T-cell (primary cell): ENCODE results near the gene ACP6. TPM values are rescaled to one million over a fixed set of nuclear protein-coding genes. Genes with fewer than 3 reads are reported as not detected.

Experiments used
- ATAC-seq, 4 experiments: fragments of 200-7000 bp in 3 of 4; fragments of 150-1000 bp in 1 of 4; cut with Tn5 transposase; replicated peaks in 1 of 4; 1 replicate in 3 of 4; 2 replicates in 1 of 4; pipeline ENCODE4 v1.10.0; 2021; ENCODE audit warnings: moderate library complexity in 3 of 4, mild to moderate bottlenecking in 2 of 4, moderate number of reproducible peaks in 1 of 4
- CTCF ChIA-PET, 2 donors: fragments of 300-600 bp; sonication (Branson Sonifier 250); formaldehyde crosslinking; loops; one replicate each; lab custom pipeline; 2022; ENCODE audit warnings: antibody characterized with exemption in 2 of 2; lab: Charles Lee
- POLR2A ChIA-PET, 2 donors: fragments of 300-600 bp; sonication (Branson Sonifier 250); formaldehyde crosslinking; loops; one replicate each; lab custom pipeline; 2022; ENCODE audit warnings: antibody characterized with exemption in 2 of 2; lab: Charles Lee
- DNase-seq, 35 experiments: peaks; one replicate each; pipeline versions ENCODE4 v3.0.0 to v3.0.0-alpha.2; 2013 to 2023
- H3K27ac ChIP-seq: one replicate; pipeline ENCODE4 v1.5.1; 2013; ENCODE audit warnings: low read length
- H3K27me3 ChIP-seq, 2 experiments: replicated peaks in 1 of 2; 1 replicate in 1 of 2; 2 replicates in 1 of 2; pipeline versions ENCODE4 v1.6.1 to v1.7.0; 2013; ENCODE audit warnings: low read length in 1 of 2, mixed read lengths in 1 of 2; ENCODE audit not compliant: control insufficient read depth in 2 of 2, insufficient read depth in 2 of 2; ENCODE audit errors: extremely low read depth in 1 of 2
- H3K36me3 ChIP-seq, 2 donors: 1 replicate in 1 of 2; 2 replicates in 1 of 2; pipeline versions ENCODE4 v1.6.1 to v1.7.0; 2013; ENCODE audit warnings: low read length in 1 of 2; ENCODE audit not compliant: control insufficient read depth in 2 of 2, insufficient read depth in 1 of 2; ENCODE audit errors: extremely low read depth in 1 of 2
- H3K4me1 ChIP-seq, 2 experiments: 1 replicate in 1 of 2; 2 replicates in 1 of 2; pipeline versions ENCODE4 v1.6.1 to v1.7.0; 2013; ENCODE audit warnings: low read length in 2 of 2, mixed read lengths in 1 of 2; ENCODE audit not compliant: insufficient read depth in 2 of 2, control insufficient read depth in 1 of 2; ENCODE audit errors: extremely low read depth in 1 of 2
- H3K4me3 ChIP-seq, 2 donors: 1 replicate in 1 of 2; 2 replicates in 1 of 2; pipeline versions ENCODE4 v1.5.1 to v1.7.0; 2013; ENCODE audit warnings: mild to moderate bottlenecking in 2 of 2, low read length in 1 of 2, moderate library complexity in 1 of 2; ENCODE audit not compliant: control insufficient read depth in 1 of 2; ENCODE audit errors: extremely low read depth in 1 of 2
- H3K9me3 ChIP-seq: 2 replicates; pipeline ENCODE4 v1.7.0; 2013
- H3K27ac Mint-ChIP-seq, 2 donors: one replicate each; pipeline ENCODE4 v1.8.0; 2020 to 2021; ENCODE audit warnings: mild to moderate bottlenecking in 2 of 2, mixed read lengths in 2 of 2
- H3K27me3 Mint-ChIP-seq, 2 donors: one replicate each; pipeline ENCODE4 v1.8.0; 2021 to 2022; ENCODE audit warnings: mixed read lengths in 2 of 2
- H3K36me3 Mint-ChIP-seq: one replicate; pipeline ENCODE4 v1.8.0; 2021; ENCODE audit warnings: mixed read lengths
- H3K4me1 Mint-ChIP-seq, 3 donors: one replicate each; pipeline ENCODE4 v1.8.0; 2020 to 2022; ENCODE audit warnings: mixed read lengths in 3 of 3, mild to moderate bottlenecking in 1 of 3
- H3K4me3 Mint-ChIP-seq, 3 donors: one replicate each; pipeline ENCODE4 v1.8.0; 2020 to 2022; ENCODE audit warnings: mild to moderate bottlenecking in 3 of 3, mixed read lengths in 3 of 3, moderate library complexity in 3 of 3
- H3K9me3 Mint-ChIP-seq, 3 donors: one replicate each; pipeline ENCODE4 v1.8.0; 2020 to 2022; ENCODE audit warnings: mixed read lengths in 3 of 3
- WGBS: methylation state at CpG from one replicate; pipeline ENCODE4 v1.1.5; 2013; ENCODE audit warnings: missing lambda C conversion rate; ENCODE audit not compliant: insufficient coverage; 5-methylcytosine and 5-hydroxymethylcytosine counted together
- total RNA-seq, 35 experiments: library from RNA in 6 of 35; stranded (reverse) in 6 of 35; fragments of 120-200 nt in 1 of 35; gene quantifications; one replicate each; pipeline versions ENCODE4 v1.2.1 to v1.2.4 and lab custom pipeline; 2013 to 2026

The ACP6 gene
- total RNA-seq, 5 donors from 2014 or later (not counting 1 experiment from before 2014, with no cell fraction given) = 10.0 to 21.5 (median 19.4) TPM

DNA sequence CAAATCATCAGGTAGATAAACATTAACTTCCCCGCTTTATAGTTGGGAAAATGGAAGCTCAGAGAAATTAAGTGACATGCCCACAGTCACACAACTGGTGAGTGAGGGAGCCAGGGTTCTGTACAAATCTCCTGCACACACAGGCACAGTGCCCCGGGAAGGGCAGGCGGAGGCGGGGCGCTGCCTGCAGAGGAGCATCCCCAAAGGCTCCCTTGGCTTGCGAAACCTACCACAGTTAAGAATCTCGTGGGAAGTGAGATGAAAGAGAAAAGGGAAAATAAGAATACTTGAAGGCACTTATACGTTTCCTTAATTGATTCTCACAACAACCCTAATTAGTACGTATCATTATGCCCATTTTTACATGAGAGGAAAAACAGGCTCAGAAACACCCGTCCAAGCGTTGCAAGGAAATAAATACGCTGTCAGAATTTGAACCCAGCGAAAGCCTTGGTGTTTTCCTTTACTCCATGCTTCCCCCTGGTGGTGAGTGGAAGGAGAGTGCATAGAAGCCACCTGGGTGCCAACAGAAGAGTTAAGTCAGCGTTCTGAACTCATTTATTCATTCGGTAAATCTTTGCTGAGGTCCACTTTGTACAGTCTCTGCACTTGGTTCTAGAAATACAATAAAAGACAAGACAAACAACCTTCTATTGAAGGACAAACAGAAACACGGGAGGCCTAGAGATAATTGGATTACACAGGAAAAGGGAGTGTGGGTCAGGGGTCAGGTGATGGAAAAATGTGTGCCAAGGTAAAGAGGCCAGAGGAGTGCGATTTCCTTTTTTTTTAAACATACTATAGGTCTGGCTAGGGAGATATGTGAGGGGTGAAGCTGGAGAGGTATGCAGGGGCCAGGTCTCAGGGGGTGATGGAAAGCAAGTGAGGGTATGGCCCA is 28.4 kb downstream of the ACP6 start:
- Mint-ChIP-seq H3K27me3 (no peaks in the 10 kb centered on the region), H3K4me3 (no peak overlapping the region), H3K36me3 (peaks cover 28% of the 10 kb centered on the region), H3K27ac (peak overlapping the region; percentile 49 to 73), H3K9me3 (no peaks in the 10 kb centered on the region), H3K4me1 (peaks cover 29 to 43% (median 40%) of the 10 kb centered on the region in 3 donors)
- Histone ChIP-seq H3K27me3 (no peaks in the 10 kb centered on the region), H3K9me3 (no peaks in the 10 kb centered on the region), H3K27ac (no peak overlapping the region), H3K4me1 (peaks cover 9 to 23% of the 10 kb centered on the region in 2 experiments), H3K4me3 (no peak overlapping the region), H3K36me3 (peaks cover 0 to 10% of the 10 kb centered on the region in 2 donors)
- no CpG with 5 or more reads among the region's 17 CpGs for WGBS
- DNase-seq (peak in 30 of 35 experiments; percentile 14 to 80 (median 40)), ATAC-seq (peak in 2 of 4 experiments; percentile 33 to 43)
- POLR2A ChIA-PET = interaction anchor here in 1 of 2 donors (0.5 kb wide), 1 partner anchor 172 kb away, joined by 3 read pairs; no protein-coding TSS in a partner anchor
- CTCF ChIA-PET = interaction anchor here (0.8 to 1.8 kb wide), 7 partner anchors 8 to 251 kb away, joined by 3 to 5 read pairs (median 3); no protein-coding TSS in a partner anchor

DNA sequence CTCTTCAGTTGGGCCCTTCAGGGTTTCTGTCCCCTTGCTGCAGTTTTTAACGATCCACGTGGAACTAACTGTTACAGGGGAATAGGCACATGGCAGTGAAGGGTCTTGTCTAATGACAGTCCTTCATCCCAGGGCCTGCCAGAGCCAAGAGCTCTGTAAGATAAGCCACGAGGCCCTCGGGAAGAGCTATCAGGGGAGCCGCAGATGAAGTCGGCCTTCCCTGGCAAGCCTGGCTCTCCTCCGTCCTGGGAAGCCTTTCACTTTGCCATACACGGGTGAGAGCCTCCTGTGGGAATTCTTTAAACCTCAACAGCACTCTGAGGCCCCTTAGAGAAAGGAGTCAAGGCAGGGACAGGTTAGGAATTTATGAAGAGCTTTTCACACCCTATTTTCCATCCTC is 29.0 kb downstream of the ACP6 start:
- no peaks in the 10 kb centered on the region for H3K27me3 ChIP-seq
- Mint-ChIP-seq H3K27me3 (no peaks in the 10 kb centered on the region), H3K4me1 (peaks cover 23 to 36% (median 33%) of the 10 kb centered on the region in 3 donors), H3K9me3 (no peaks in the 10 kb centered on the region), H3K36me3 (peaks cover 28% of the 10 kb centered on the region), H3K4me3 (no peak overlapping the region), H3K27ac (no peak overlapping the region)
- CTCF ChIA-PET = interaction anchor here (0.8 to 1.2 kb wide), 7 partner anchors 11 to 252 kb away, joined by 3 to 4 read pairs (median 3); partner anchors contain the start of gene BCL9 (in 1 of the 2)
- ATAC-seq = no peak
- POLR2A ChIA-PET = interaction anchor here in 1 of 2 donors (0.5 kb wide), 1 partner anchor 171 kb away, joined by 3 read pairs; no protein-coding TSS in a partner anchor
- 89% methylated on average over 4 of the region's 8 CpGs for WGBS
- no peak for DNase-seq
- H3K27ac ChIP-seq = no peak overlapping the region
- H3K4me3 ChIP-seq = no peak overlapping the region
- H3K9me3 ChIP-seq = no peaks in the 10 kb centered on the region
- peaks cover 2 to 17% of the 10 kb centered on the region in 2 experiments for H3K4me1 ChIP-seq
- H3K36me3 ChIP-seq = peaks cover 0 to 10% of the 10 kb centered on the region in 2 donors

DNA sequence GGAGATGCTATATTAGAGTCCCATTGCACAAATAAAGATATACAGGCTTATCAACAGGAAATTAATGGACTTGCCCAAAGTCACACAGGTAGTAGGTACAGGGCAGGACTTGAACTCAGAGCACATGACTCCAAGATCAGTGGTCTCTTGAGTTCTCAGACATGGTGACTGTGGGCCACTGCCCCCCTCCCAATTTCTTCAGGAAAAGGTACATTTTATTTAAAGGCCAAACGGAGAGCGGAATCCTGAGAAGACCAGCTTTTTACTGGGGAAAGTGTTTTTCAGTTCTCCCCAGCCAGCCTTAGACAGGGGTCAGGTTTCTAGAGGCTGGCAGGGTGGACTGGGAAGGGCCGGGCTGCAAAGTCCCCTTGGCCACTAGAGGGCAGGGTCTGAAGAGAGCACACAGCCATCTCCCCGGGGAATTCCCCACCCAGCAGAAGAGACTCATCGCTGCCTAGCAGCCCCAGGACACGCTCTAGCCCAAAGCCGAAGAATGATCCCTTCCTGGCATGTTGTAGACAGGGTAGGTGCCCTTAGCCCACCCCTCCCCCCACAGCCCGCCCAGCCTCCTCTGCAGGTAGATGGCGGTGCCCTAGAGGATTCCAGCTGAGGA is 29.7 kb downstream of the ACP6 start:
- ChIA-PET POLR2A (no interaction called here), CTCF (interaction anchor here (0.6 to 1.2 kb wide), 6 partner anchors 9 to 253 kb away, joined by 3 to 4 read pairs (median 3); partner anchors contain the start of gene BCL9 (in 1 of the 2))
- no peaks in the 10 kb centered on the region for H3K9me3 Mint-ChIP-seq
- no peak overlapping the region for H3K27ac ChIP-seq
- H3K36me3 Mint-ChIP-seq = peaks cover 34% of the 10 kb centered on the region
- peak; percentile 95 to 100 (median 98) for ATAC-seq
- H3K4me1 ChIP-seq = peaks cover 0 to 14% of the 10 kb centered on the region in 2 experiments
- H3K4me3 ChIP-seq = no peak overlapping the region
- no peaks in the 10 kb centered on the region for H3K9me3 ChIP-seq
- H3K27me3 Mint-ChIP-seq = no peaks in the 10 kb centered on the region
- no peak overlapping the region for H3K4me3 Mint-ChIP-seq
- peaks cover 21 to 30% (median 27%) of the 10 kb centered on the region in 3 donors for H3K4me1 Mint-ChIP-seq
- H3K36me3 ChIP-seq = peaks cover 0 to 10% of the 10 kb centered on the region in 2 donors
- WGBS = 46% methylated on average over 4 of the region's 9 CpGs
- H3K27me3 ChIP-seq = no peaks in the 10 kb centered on the region
- no peak overlapping the region for H3K27ac Mint-ChIP-seq
- DNase-seq = peak; percentile 42 to 88 (median 71)

DNA sequence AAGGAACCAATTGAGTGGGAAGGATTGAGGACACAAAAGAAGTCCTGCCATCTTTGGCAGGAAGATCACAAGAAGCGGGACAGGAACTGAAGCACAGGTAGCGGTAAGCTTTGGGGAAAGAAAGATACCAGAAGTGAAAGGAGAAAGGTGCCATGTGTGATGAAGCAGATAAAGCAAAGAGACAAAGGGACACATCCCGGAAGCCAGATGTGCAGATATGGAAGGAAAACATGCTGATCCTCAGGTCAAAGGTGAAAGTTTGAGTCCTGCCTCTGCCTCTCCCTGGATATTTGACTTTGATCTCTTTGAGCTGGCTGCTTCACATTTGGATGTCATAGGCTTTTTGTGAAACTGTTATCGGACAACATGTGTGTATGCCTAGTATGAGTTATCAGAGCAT is 34.0 kb downstream of the ACP6 start:
- no peaks in the 10 kb centered on the region for H3K9me3 Mint-ChIP-seq
- 98% methylated on average over 4 of the region's 4 CpGs for WGBS
- H3K4me1 Mint-ChIP-seq = peaks cover 6 to 13% (median 8%) of the 10 kb centered on the region in 3 donors
- no peaks in the 10 kb centered on the region for H3K27me3 ChIP-seq
- H3K27me3 Mint-ChIP-seq = no peaks in the 10 kb centered on the region
- peaks cover 28% of the 10 kb centered on the region for H3K36me3 Mint-ChIP-seq
- no peak overlapping the region for H3K4me3 Mint-ChIP-seq
- no peak for ATAC-seq
- H3K27ac ChIP-seq = no peak overlapping the region
- H3K4me1 ChIP-seq = peaks cover 0 to 9% of the 10 kb centered on the region in 2 experiments
- H3K4me3 ChIP-seq = no peak overlapping the region
- ChIA-PET CTCF (no interaction called here), POLR2A (no interaction called here)
- H3K9me3 ChIP-seq = no peaks in the 10 kb centered on the region
- DNase-seq = no peak
- no peak overlapping the region for H3K27ac Mint-ChIP-seq
- H3K36me3 ChIP-seq = peaks cover 3 to 4% of the 10 kb centered on the region in 2 donors

DNA sequence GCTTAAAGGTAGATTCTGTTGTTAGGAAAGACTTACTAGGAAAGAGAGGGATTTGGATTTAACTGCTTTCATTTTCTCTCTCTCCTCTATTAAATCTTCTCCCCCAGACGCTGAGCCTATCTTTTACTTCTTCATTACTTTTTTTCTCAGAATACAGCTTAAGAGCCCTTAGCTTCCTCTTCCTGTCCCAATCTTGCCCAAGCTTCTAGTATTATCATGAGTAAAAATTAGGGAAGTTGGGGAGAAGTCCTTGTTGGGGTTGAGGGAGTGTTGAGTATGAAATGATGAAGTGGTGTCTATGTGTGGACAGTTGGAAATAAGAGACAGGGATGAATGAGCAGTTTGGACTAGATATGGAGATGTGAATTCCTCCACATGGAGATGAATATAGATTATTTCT is 35.0 kb downstream of the ACP6 start:
- no peaks in the 10 kb centered on the region for H3K9me3 Mint-ChIP-seq
- H3K4me3 ChIP-seq = no peak overlapping the region
- no peaks in the 10 kb centered on the region for H3K4me1 ChIP-seq
- WGBS = no CpG with 5 or more reads among the region's 1 CpG
- H3K27me3 ChIP-seq = no peaks in the 10 kb centered on the region
- peaks cover 3 to 8% (median 3%) of the 10 kb centered on the region in 3 donors for H3K4me1 Mint-ChIP-seq
- no peaks in the 10 kb centered on the region for H3K27me3 Mint-ChIP-seq
- POLR2A ChIA-PET = no interaction called here
- no peak overlapping the region for H3K27ac ChIP-seq
- CTCF ChIA-PET = interaction anchor here in 1 of 2 donors (0.5 to 1.7 kb wide), 4 partner anchors 66 to 257 kb away, joined by 3 to 5 read pairs (median 3); no protein-coding TSS in a partner anchor
- DNase-seq (no peak), ATAC-seq (no peak)
- no peaks in the 10 kb centered on the region for H3K9me3 ChIP-seq
- H3K36me3 Mint-ChIP-seq = peaks cover 28% of the 10 kb centered on the region
- no peak overlapping the region for H3K27ac Mint-ChIP-seq
- peaks cover 3 to 4% of the 10 kb centered on the region in 2 donors for H3K36me3 ChIP-seq
- H3K4me3 Mint-ChIP-seq = no peak overlapping the region

DNA sequence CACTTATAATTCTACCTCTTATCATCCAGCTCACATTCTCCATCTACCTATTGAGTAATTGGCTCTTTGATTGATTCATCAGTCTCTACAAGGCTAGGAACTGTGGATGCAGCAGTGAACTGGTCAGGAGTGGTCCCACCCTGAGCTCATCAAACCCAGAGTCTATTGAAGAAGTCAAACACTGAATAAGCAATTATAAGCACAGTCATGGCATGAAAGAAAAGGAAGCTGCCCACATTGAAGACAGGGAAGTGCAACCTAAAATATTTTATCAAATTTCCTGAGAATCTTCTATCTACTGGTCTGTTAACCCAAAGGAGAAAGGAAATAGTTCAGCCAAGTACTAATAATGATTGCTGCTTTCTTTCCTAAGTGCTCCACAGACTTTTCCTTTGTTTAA is 35.7 kb downstream of the ACP6 start:
- Mint-ChIP-seq H3K4me1 (peaks cover 7 to 9% (median 8%) of the 10 kb centered on the region in 3 donors), H3K27ac (no peak overlapping the region), H3K36me3 (peaks cover 28% of the 10 kb centered on the region), H3K27me3 (no peaks in the 10 kb centered on the region), H3K9me3 (no peaks in the 10 kb centered on the region), H3K4me3 (no peak overlapping the region)
- Histone ChIP-seq H3K4me1 (peaks cover 0 to 3% of the 10 kb centered on the region in 2 experiments), H3K27me3 (no peaks in the 10 kb centered on the region), H3K9me3 (no peaks in the 10 kb centered on the region), H3K36me3 (peaks cover 3 to 4% of the 10 kb centered on the region in 2 donors), H3K27ac (no peak overlapping the region), H3K4me3 (no peak overlapping the region)
- ATAC-seq (no peak), DNase-seq (no peak)
- POLR2A ChIA-PET = no interaction called here
- CTCF ChIA-PET = interaction anchor here in 1 of 2 donors (0.5 to 1.7 kb wide), 6 partner anchors 8 to 258 kb away, joined by 3 to 5 read pairs (median 3); no protein-coding TSS in a partner anchor
